GM12878 (cell line): Measurements from ENCODE around the gene NKX2-3.

Source experiments
- BCL3 ChIP-seq: IDR thresholded peaks from 2 replicates; pipeline ENCODE4 v1.6.1; 2011; ENCODE audit warnings: borderline replicate concordance, low read depth, mild to moderate bottlenecking, moderate library complexity, low read length; ENCODE audit not compliant: insufficient read depth, poor library complexity, severe bottlenecking
- SPI1 ChIP-seq: IDR thresholded peaks from 2 replicates; pipeline ENCODE4 v1.6.1; 2011; ENCODE audit warnings: low read depth, mild to moderate bottlenecking, low read length, moderate library complexity, borderline replicate concordance; ENCODE audit not compliant: insufficient read depth
- ZNF24 ChIP-seq: fragments of 450-650 bp; IDR thresholded peaks from 2 replicates; pipeline ENCODE4 v1.6.1; 2017; ENCODE audit warnings: antibody characterized with exemption, mild to moderate bottlenecking

GRCh38 chr10:99484626-99485581 is 47.8 kb upstream of the NKX2-3 start:
- TF ChIP-seq SPI1 (no peak), BCL3 (no peak), ZNF24 (no peak)
